ENCODE results near the gene GALNT6. TPM values are rescaled to one million over a fixed set of nuclear protein-coding genes. Genes with fewer than 3 reads are reported as not detected.

GALNT6 gene
- total and polyA plus RNA-seq, 2 experiments from 2014 or later: 4.3 to 9.4 TPM

GRCh38 chr12:51311389-51311788 lies 79.8 kb downstream of the GALNT6 start:
- no peak overlapping the region for H3K4me3 ChIP-seq
- no peaks in the 10 kb centered on the region for H3K9me2 ChIP-seq (ENCODE audit: insufficient read depth)
- H3K79me2 ChIP-seq (ENCODE audit: insufficient read depth): no peaks in the 10 kb centered on the region
- H3K9me3 ChIP-seq (ENCODE audit: low read depth): no peaks in the 10 kb centered on the region
- no peaks in the 10 kb centered on the region for H4K20me1 ChIP-seq (ENCODE audit: insufficient read depth)
- H3K4me2 ChIP-seq (ENCODE audit: unreplicated experiment): no peak overlapping the region
- H3F3A ChIP-seq (ENCODE audit: insufficient read depth): peaks cover 19% of the 10 kb centered on the region
- peaks cover 17% of the 10 kb centered on the region for H3K4me1 ChIP-seq (ENCODE audit: insufficient read depth)
- in situ Hi-C loops (cut with MboI): no loop called here
- H3K27ac ChIP-seq: no peak overlapping the region
- H3K9ac ChIP-seq: no peak overlapping the region
- TF ChIP-seq EZH2 (IDR thresholded peaks at IDR 0.05; ENCODE audit: insufficient read depth, poor library complexity, severe bottlenecking): no peak
- TF ChIP-seq EZH2phosphoT487 (IDR thresholded peaks at IDR 0.05; ENCODE audit: insufficient read depth, low read depth): no peak
- no peak overlapping the region for H2AFZ ChIP-seq
- H3K36me3 ChIP-seq (ENCODE audit: low read depth): no peaks in the 10 kb centered on the region
- DNase-seq: no peak
- WGBS, 2 experiments (ENCODE audit: low coverage in 1 of 2, low lambda C conversion rate in 2 of 2, missing lambda C conversion rate in 2 of 2): 86 to 96% methylated on average over 1 of the region's 1 CpG
- H3K27me3 ChIP-seq (replicated peaks; ENCODE audit: insufficient read depth): no peaks in the 10 kb centered on the region

- Histone ChIP-seq H3K79me2 (ENCODE audit: insufficient read depth) (no peaks in the 10 kb centered on the region), H3K9ac (no peak overlapping the region), H3K4me2 (ENCODE audit: unreplicated experiment) (peak overlapping the region; percentile 54), H3K9me3 (ENCODE audit: low read depth) (no peaks in the 10 kb centered on the region), H3F3A (ENCODE audit: insufficient read depth) (peaks cover 19% of the 10 kb centered on the region), H3K27ac (peak overlapping the region; percentile 40), H3K4me3 (peak overlapping the region; percentile 2; the same call in 1 of the 2 replicates), H4K20me1 (ENCODE audit: insufficient read depth) (no peaks in the 10 kb centered on the region), H3K36me3 (ENCODE audit: low read depth) (no peaks in the 10 kb centered on the region), H3K27me3 (replicated peaks; ENCODE audit: insufficient read depth) (no peaks in the 10 kb centered on the region), H3K4me1 (ENCODE audit: insufficient read depth) (peaks cover 17% of the 10 kb centered on the region), H2AFZ (0 out of 2 replicates have a peak overlapping the region, but pooled peaks have one; percentile 2), H3K9me2 (ENCODE audit: insufficient read depth) (no peaks in the 10 kb centered on the region)
- in situ Hi-C loops (cut with MboI): no loop called here
- peak; percentile 94 for DNase-seq
- WGBS, 2 experiments (ENCODE audit: low coverage in 1 of 2, low lambda C conversion rate in 2 of 2, missing lambda C conversion rate in 2 of 2): 61% methylated on average over 6 of the region's 6 CpGs
- no peak for TF ChIP-seq EZH2phosphoT487 (IDR thresholded peaks at IDR 0.05; ENCODE audit: insufficient read depth, low read depth)
- no peak for TF ChIP-seq EZH2 (IDR thresholded peaks at IDR 0.05; ENCODE audit: insufficient read depth, poor library complexity, severe bottlenecking)
Measured at GRCh38 chr12:51307655-51308593, 83.3 kb downstream of the GALNT6 start.

- Histone ChIP-seq H3K27ac (no peak overlapping the region), H3K36me3 (ENCODE audit: low read depth) (no peaks in the 10 kb centered on the region), H3K27me3 (replicated peaks; ENCODE audit: insufficient read depth) (no peaks in the 10 kb centered on the region; the same call in 1 of the 2 replicates), H3K9me2 (ENCODE audit: insufficient read depth) (no peaks in the 10 kb centered on the region), H3K4me1 (ENCODE audit: insufficient read depth) (peaks cover 17% of the 10 kb centered on the region), H4K20me1 (ENCODE audit: insufficient read depth) (no peaks in the 10 kb centered on the region), H3K9me3 (ENCODE audit: low read depth) (no peaks in the 10 kb centered on the region), H3K4me3 (no peak overlapping the region), H3K79me2 (ENCODE audit: insufficient read depth) (no peaks in the 10 kb centered on the region), H3F3A (ENCODE audit: insufficient read depth) (peaks cover 19% of the 10 kb centered on the region), H3K4me2 (ENCODE audit: unreplicated experiment) (no peak overlapping the region), H2AFZ (no peak overlapping the region), H3K9ac (no peak overlapping the region)
- WGBS, 2 experiments (ENCODE audit: low coverage in 1 of 2, low lambda C conversion rate in 2 of 2, missing lambda C conversion rate in 2 of 2): 73 to 78% methylated on average over 5 of the region's 5 CpGs
- no peak for DNase-seq
- TF ChIP-seq EZH2 (IDR thresholded peaks at IDR 0.05; ENCODE audit: insufficient read depth, poor library complexity, severe bottlenecking): no peak
- no peak for TF ChIP-seq EZH2phosphoT487 (IDR thresholded peaks at IDR 0.05; ENCODE audit: insufficient read depth, low read depth)
- in situ Hi-C loops (cut with MboI): no loop called here
Measured at GRCh38 chr12:51306507-51306906, 84.7 kb downstream of the GALNT6 start.

Other genes with a start within 250 kb of the GALNT6 start
- 9.0 and 20.2 TPM in 2 replicates for gene TFCP2, start 218.3 kb downstream of the GALNT6 start, total RNA-seq (2014; rRNA removed; shearing (Covaris generic))
- 10.8 and 12.4 TPM in 2 replicates for gene TFCP2, start 218.3 kb downstream of the GALNT6 start, polyA plus RNA-seq (2016; fragmentation: Nextera tagmentation; extraction: Ambion mirVana)
- 1.0 and 3.0 TPM in 2 replicates for gene POU6F1, start 173.3 kb downstream of the GALNT6 start, total RNA-seq (2014; rRNA removed; shearing (Covaris generic))
- gene POU6F1, start 173.3 kb downstream of the GALNT6 start, polyA plus RNA-seq (2016; fragmentation: Nextera tagmentation; extraction: Ambion mirVana): 1.8 and 2.4 TPM in 2 replicates
- gene DAZAP2, start 152.6 kb downstream of the GALNT6 start, total RNA-seq (2014; rRNA removed; shearing (Covaris generic)): 145 and 150 TPM in 2 replicates
- 216 and 228 TPM in 2 replicates for gene DAZAP2, start 152.6 kb downstream of the GALNT6 start, polyA plus RNA-seq (2016; fragmentation: Nextera tagmentation; extraction: Ambion mirVana)
- 18.2 and 18.8 TPM in 2 replicates for gene SMAGP, start 121.0 kb downstream of the GALNT6 start, total RNA-seq (2014; rRNA removed; shearing (Covaris generic))
- gene SMAGP, start 121.0 kb downstream of the GALNT6 start, polyA plus RNA-seq (2016; fragmentation: Nextera tagmentation; extraction: Ambion mirVana): 35.0 and 41.0 TPM in 2 replicates
- gene BIN2, start 67.2 kb downstream of the GALNT6 start, total RNA-seq (2014; rRNA removed; shearing (Covaris generic)): not detected in 2 replicates
- gene BIN2, start 67.2 kb downstream of the GALNT6 start, polyA plus RNA-seq (2016; fragmentation: Nextera tagmentation; extraction: Ambion mirVana): not detected in 2 replicates
- gene CELA1, start 44.7 kb downstream of the GALNT6 start, total RNA-seq (2014; rRNA removed; shearing (Covaris generic)): not detected in 2 replicates
- gene CELA1, start 44.7 kb downstream of the GALNT6 start, polyA plus RNA-seq (2016; fragmentation: Nextera tagmentation; extraction: Ambion mirVana): not detected in 2 replicates
- gene SLC4A8, start 33.4 kb upstream of the GALNT6 start, total RNA-seq (2014; rRNA removed; shearing (Covaris generic)): 2.6 and 4.3 TPM in 2 replicates
- 3.1 and 4.6 TPM in 2 replicates for gene SLC4A8, start 33.4 kb upstream of the GALNT6 start, polyA plus RNA-seq (2016; fragmentation: Nextera tagmentation; extraction: Ambion mirVana)
- gene SCN8A, start 199.8 kb upstream of the GALNT6 start, total RNA-seq (2014; rRNA removed; shearing (Covaris generic)): 12.9 and 13.8 TPM in 2 replicates
- gene SCN8A, start 199.8 kb upstream of the GALNT6 start, polyA plus RNA-seq (2016; fragmentation: Nextera tagmentation; extraction: Ambion mirVana): 4.4 and 6.7 TPM in 2 replicates

All from GM23248 (cell line).